Smooth muscle cell (in vitro differentiated cells): Measurements from ENCODE around the gene CLDN5. TPM values are rescaled to one million over a fixed set of nuclear protein-coding genes. Genes with fewer than 3 reads are reported as not detected.

Source experiments
- DNase-seq: peaks from one replicate; lab custom pipeline; 2025; ENCODE audit not compliant: unreplicated experiment; lab: John Stamatoyannopoulos, UW
- H2AFZ ChIP-seq: fragments of 200-600 bp; sonication (generic); 2 replicates; pipeline ENCODE4 v1.6.0; 2016; ENCODE audit warnings: antibody characterized with exemption, low read depth, mild to moderate bottlenecking
- H3F3A ChIP-seq: fragments of 200-600 bp; sonication (generic); 2 replicates; pipeline ENCODE4 v1.6.0; 2017; ENCODE audit warnings: antibody characterized with exemption, low read depth
- H3K27ac ChIP-seq: fragments of 200-600 bp; sonication (generic); 2 replicates; pipeline ENCODE4 v1.5.1; 2016; ENCODE audit warnings: low read depth, mild to moderate bottlenecking
- H3K27me3 ChIP-seq: fragments of 200-600 bp; sonication (generic); 2 replicates; pipeline ENCODE4 v1.6.1; 2016; ENCODE audit warnings: low read depth, mild to moderate bottlenecking
- H3K36me3 ChIP-seq: fragments of 200-600 bp; sonication (generic); 2 replicates; pipeline ENCODE4 v1.5.1; 2016; ENCODE audit warnings: low read depth
- H3K4me1 ChIP-seq: fragments of 200-600 bp; sonication (generic); 2 replicates; pipeline ENCODE4 v1.5.1; 2016; ENCODE audit warnings: low read depth
- H3K4me2 ChIP-seq: fragments of 200-600 bp; sonication (generic); 2 replicates; pipeline ENCODE4 v1.6.0; 2016; ENCODE audit warnings: mild to moderate bottlenecking
- H3K4me3 ChIP-seq: fragments of 200-600 bp; sonication (generic); 2 replicates; pipeline ENCODE4 v1.5.1; 2016; ENCODE audit warnings: mild to moderate bottlenecking
- H3K79me2 ChIP-seq: fragments of 200-600 bp; sonication (generic); 2 replicates; pipeline ENCODE4 v1.6.0; 2016; ENCODE audit warnings: low read depth, mild to moderate bottlenecking
- H3K9ac ChIP-seq: fragments of 200-600 bp; sonication (generic); 2 replicates; pipeline ENCODE4 v1.6.0; 2016; ENCODE audit warnings: low read depth
- H3K9me3 ChIP-seq: fragments of 200-600 bp; sonication (generic); replicated peaks from 2 replicates; pipeline ENCODE4 v1.5.1; 2016; ENCODE audit warnings: low read depth
- H4K20me1 ChIP-seq: fragments of 200-600 bp; sonication (generic); 2 replicates; pipeline ENCODE4 v1.6.0; 2016; ENCODE audit warnings: low read depth
- CTCF ChIP-seq: fragments of 200-600 bp; sonication (generic); IDR thresholded peaks from 2 replicates; pipeline ENCODE4 v1.5.1; 2017; ENCODE audit warnings: borderline replicate concordance, mild to moderate bottlenecking, antibody characterized with exemption; ENCODE audit not compliant: insufficient read depth, poor library complexity, severe bottlenecking
- WGBS: methylation state at CpG from one replicate; pipeline ENCODE4 v1.1.7; 2016; ENCODE audit warnings: low lambda C conversion rate; 5-methylcytosine and 5-hydroxymethylcytosine counted together
- polyA plus RNA-seq: library from polyadenylated mRNA; unstranded; fragments of >200 nt; fragmentation: Nextera tagmentation; extraction: Ambion mirVana; gene quantifications from 2 replicates; pipeline ENCODE4 v1.2.1, GENCODE V29; 2016
- total RNA-seq: library from RNA; depleted of rRNA; stranded (reverse); fragments of >200 nt; gene quantifications from 2 replicates; pipeline ENCODE4 v1.2.3, GENCODE V29; 2014

The CLDN5 gene
- total and polyA plus RNA-seq, 2 experiments from 2014 or later = 0.11 TPM; not detected in 1

GRCh38 chr22:19530751-19531150 lies 6.5 kb upstream of the CLDN5 start:
- Histone ChIP-seq H3K4me1 (no peaks in the 10 kb centered on the region), H3K79me2 (no peaks in the 10 kb centered on the region), H3K27me3 (peaks cover 7% of the 10 kb centered on the region), H3K27ac (no peak overlapping the region), H3K9ac (no peak overlapping the region), H3K36me3 (no peaks in the 10 kb centered on the region), H4K20me1 (no peaks in the 10 kb centered on the region), H2AFZ (no peak overlapping the region), H3F3A (no peaks in the 10 kb centered on the region), H3K4me3 (no peak overlapping the region), H3K4me2 (no peak overlapping the region), H3K9me3 (no peaks in the 10 kb centered on the region)
- 72% methylated on average over 3 of the region's 3 CpGs for WGBS
- no peak for TF ChIP-seq CTCF
- DNase-seq = no peak

- H3K4me1 ChIP-seq = no peaks in the 10 kb centered on the region
- H3F3A ChIP-seq = no peaks in the 10 kb centered on the region
- H4K20me1 ChIP-seq = no peaks in the 10 kb centered on the region
- H3K27ac ChIP-seq = no peak overlapping the region
- no peak overlapping the region for H3K4me3 ChIP-seq
- DNase-seq = no peak
- no peak overlapping the region for H3K9ac ChIP-seq
- H3K4me2 ChIP-seq = no peak overlapping the region
- WGBS = 88% methylated on average over 4 of the region's 4 CpGs
- no peaks in the 10 kb centered on the region for H3K79me2 ChIP-seq
- H3K27me3 ChIP-seq = peaks cover 16% of the 10 kb centered on the region
- H3K36me3 ChIP-seq = no peaks in the 10 kb centered on the region
- TF ChIP-seq CTCF = no peak
- no peaks in the 10 kb centered on the region for H3K9me3 ChIP-seq
- H2AFZ ChIP-seq = no peak overlapping the region
These were observed 5.6 kb upstream of the CLDN5 start for GRCh38 chr22:19529811-19530210.

- Histone ChIP-seq H4K20me1 (no peaks in the 10 kb centered on the region), H3K4me2 (no peak overlapping the region), H3K9ac (no peak overlapping the region), H3F3A (no peaks in the 10 kb centered on the region), H3K4me3 (no peak overlapping the region), H3K79me2 (no peaks in the 10 kb centered on the region), H3K4me1 (peaks cover 12% of the 10 kb centered on the region), H3K27ac (no peak overlapping the region), H3K9me3 (no peaks in the 10 kb centered on the region), H2AFZ (no peak overlapping the region), H3K27me3 (peaks cover 35% of the 10 kb centered on the region), H3K36me3 (no peaks in the 10 kb centered on the region)
- WGBS = 86% methylated on average over 17 of the region's 17 CpGs
- no peak for TF ChIP-seq CTCF
- no peak for DNase-seq
These were observed 3.7 kb upstream of the CLDN5 start for GRCh38 chr22:19527861-19528417.

- peaks cover 41% of the 10 kb centered on the region for H3K27me3 ChIP-seq
These were observed 3.1 kb upstream of the CLDN5 start for GRCh38 chr22:19527321-19527721.

More at GRCh38 chr22:19527321-19527721, 3.1 kb upstream of the CLDN5 start:
- Histone ChIP-seq H3F3A (no peaks in the 10 kb centered on the region), H3K79me2 (no peaks in the 10 kb centered on the region), H2AFZ (no peak overlapping the region), H3K4me2 (no peak overlapping the region), H3K9ac (no peak overlapping the region), H3K36me3 (no peaks in the 10 kb centered on the region), H3K4me1 (peaks cover 12% of the 10 kb centered on the region), H3K27ac (no peak overlapping the region), H4K20me1 (no peaks in the 10 kb centered on the region), H3K9me3 (no peaks in the 10 kb centered on the region), H3K4me3 (no peak overlapping the region)
- TF ChIP-seq CTCF = no peak
- 91% methylated on average over 5 of the region's 5 CpGs for WGBS
- no peak for DNase-seq
